ENCODE measurements around the gene IQCH. TPM values are rescaled to one million over a fixed set of nuclear protein-coding genes. Genes with fewer than 3 reads are reported as not detected.
A peak's percentile ranks its signal among the peaks of the same experiment; 100 is the strongest.

Gene IQCH
- total and polyA plus RNA-seq, 2 donors from 2014 or later: 3.2 to 7.7 TPM

DNA sequence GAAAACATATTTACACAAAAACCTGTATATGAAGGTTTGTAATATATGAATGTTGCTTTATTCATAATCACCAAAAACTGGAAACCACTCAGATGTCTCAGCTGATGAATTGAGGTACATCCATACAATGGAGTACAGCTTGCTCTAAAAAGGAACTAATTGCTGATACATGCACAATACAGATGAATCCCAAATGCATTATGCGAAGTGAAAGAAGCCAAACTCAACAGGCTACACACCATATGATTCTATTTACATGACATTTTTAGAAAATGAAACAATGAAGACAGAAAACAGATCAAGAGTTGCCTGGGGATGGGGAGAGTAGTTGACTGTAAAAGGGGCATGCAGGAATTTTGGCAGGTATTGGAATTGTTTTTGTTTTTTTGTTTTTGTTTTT, 95.5 kb downstream of the IQCH start:
- no peaks in the 10 kb centered on the region for H3K27me3 ChIP-seq (ENCODE audit: control insufficient read depth, insufficient read depth, low read length)
- no peak overlapping the region for H3K9ac ChIP-seq (ENCODE audit: low read length in 3 of 3)
- no peak for DNase-seq
- no peaks in the 10 kb centered on the region for H3K36me3 ChIP-seq (ENCODE audit: control insufficient read depth in 2 of 3, insufficient read depth in 3 of 3, low read length in 3 of 3)
- no peaks in the 10 kb centered on the region for H3K4me1 ChIP-seq (ENCODE audit: control insufficient read depth in 2 of 3, insufficient read depth in 2 of 3, low read depth in 1 of 3, low read length in 3 of 3)
- H3K4me3 ChIP-seq (ENCODE audit: low read length in 3 of 3): no peak overlapping the region
- FAIRE-seq: no peak
- no peak overlapping the region for H3K27ac ChIP-seq (ENCODE audit: low read depth in 2 of 2, low read length in 2 of 2)
- TF ChIP-seq, protein P1, sequence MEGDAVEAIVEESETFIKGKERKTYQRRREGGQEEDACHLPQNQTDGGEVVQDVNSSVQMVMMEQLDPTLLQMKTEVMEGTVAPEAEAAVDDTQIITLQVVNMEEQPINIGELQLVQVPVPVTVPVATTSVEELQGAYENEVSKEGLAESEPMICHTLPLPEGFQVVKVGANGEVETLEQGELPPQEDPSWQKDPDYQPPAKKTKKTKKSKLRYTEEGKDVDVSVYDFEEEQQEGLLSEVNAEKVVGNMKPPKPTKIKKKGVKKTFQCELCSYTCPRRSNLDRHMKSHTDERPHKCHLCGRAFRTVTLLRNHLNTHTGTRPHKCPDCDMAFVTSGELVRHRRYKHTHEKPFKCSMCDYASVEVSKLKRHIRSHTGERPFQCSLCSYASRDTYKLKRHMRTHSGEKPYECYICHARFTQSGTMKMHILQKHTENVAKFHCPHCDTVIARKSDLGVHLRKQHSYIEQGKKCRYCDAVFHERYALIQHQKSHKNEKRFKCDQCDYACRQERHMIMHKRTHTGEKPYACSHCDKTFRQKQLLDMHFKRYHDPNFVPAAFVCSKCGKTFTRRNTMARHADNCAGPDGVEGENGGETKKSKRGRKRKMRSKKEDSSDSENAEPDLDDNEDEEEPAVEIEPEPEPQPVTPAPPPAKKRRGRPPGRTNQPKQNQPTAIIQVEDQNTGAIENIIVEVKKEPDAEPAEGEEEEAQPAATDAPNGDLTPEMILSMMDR (IDR thresholded peaks at IDR 0.05; ENCODE audit: borderline replicate concordance, extremely low read depth, insufficient read depth): no peak
- H3K9me3 ChIP-seq (ENCODE audit: control insufficient read depth in 2 of 3, insufficient read depth in 1 of 3, low read length in 3 of 3): peaks cover 0 to 13% (median 1%) of the 10 kb centered on the region in 3 donors
- intact Hi-C loops (cut with DNase I): no loop called here

DNA sequence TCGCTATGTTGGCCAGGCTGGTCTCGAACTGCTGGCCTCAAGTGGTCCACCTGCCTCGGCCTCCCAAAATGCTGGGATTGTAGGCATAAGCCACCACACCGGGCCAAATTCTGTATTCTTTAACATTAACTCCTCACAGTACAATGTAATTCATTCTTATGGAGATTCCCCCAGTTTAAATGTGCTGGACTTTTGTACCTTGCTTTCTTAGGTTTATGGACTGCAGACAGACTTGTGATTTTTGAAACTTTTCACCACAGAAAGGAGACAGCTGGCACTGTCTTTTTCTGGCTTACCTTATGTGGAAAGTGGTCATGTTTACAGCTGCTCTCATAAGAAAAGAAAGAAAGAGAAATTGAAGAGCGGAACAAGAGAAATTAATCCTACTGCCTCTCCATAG, 103.8 kb downstream of the IQCH start:
- no peak for DNase-seq
- no peak for FAIRE-seq
- Histone ChIP-seq H3K36me3 (ENCODE audit: control insufficient read depth in 2 of 3, insufficient read depth in 3 of 3, low read length in 3 of 3) (no peaks in the 10 kb centered on the region), H3K4me1 (ENCODE audit: control insufficient read depth in 2 of 3, insufficient read depth in 2 of 3, low read depth in 1 of 3, low read length in 3 of 3) (no peaks in the 10 kb centered on the region), H3K27ac (ENCODE audit: low read depth in 2 of 2, low read length in 2 of 2) (no peak overlapping the region), H3K9ac (ENCODE audit: low read length in 3 of 3) (no peak overlapping the region), H3K9me3 (ENCODE audit: control insufficient read depth in 2 of 3, insufficient read depth in 1 of 3, low read length in 3 of 3) (no peaks in the 10 kb centered on the region), H3K27me3 (ENCODE audit: control insufficient read depth, insufficient read depth, low read length) (no peaks in the 10 kb centered on the region), H3K4me3 (ENCODE audit: low read length in 3 of 3) (no peak overlapping the region)
- TF ChIP-seq, protein P1 (IDR thresholded peaks at IDR 0.05; ENCODE audit: borderline replicate concordance, extremely low read depth, insufficient read depth): no peak
- intact Hi-C loops (cut with DNase I): no loop called here

DNA sequence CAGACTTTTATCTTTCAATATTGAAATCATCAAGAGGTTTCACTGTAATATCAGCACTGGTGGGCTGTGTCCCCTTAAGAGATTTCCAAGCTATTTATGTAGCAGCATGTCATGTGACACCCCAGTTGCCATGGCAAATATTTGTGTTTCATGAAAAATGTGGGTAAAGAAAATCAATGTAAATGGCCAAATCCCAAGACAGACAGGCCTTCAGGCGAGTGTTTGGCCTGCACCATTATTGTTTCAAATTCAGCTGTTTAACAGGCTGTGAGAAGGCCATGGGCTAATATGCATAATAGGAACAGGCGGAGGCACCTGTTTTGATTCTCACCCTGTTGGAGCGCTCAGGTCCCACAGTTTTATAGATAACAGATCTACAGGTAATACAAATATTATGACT, 104.2 kb downstream of the IQCH start:
- no peak overlapping the region for H3K27ac ChIP-seq (ENCODE audit: low read depth in 2 of 2, low read length in 2 of 2)

More for the DNA sequence above, 104.2 kb downstream of the IQCH start:
- H3K4me3 ChIP-seq (ENCODE audit: low read length in 3 of 3): no peak overlapping the region
- peak in 3 of 5 donors; percentile 17 to 42 (median 33) for DNase-seq
- FAIRE-seq: no peak
- H3K36me3 ChIP-seq (ENCODE audit: control insufficient read depth in 2 of 3, insufficient read depth in 3 of 3, low read length in 3 of 3): no peaks in the 10 kb centered on the region
- TF ChIP-seq, protein P1 (IDR thresholded peaks at IDR 0.05; ENCODE audit: borderline replicate concordance, extremely low read depth, insufficient read depth): no peak
- H3K9ac ChIP-seq (ENCODE audit: low read length in 3 of 3): no peak overlapping the region
- H3K27me3 ChIP-seq (ENCODE audit: control insufficient read depth, insufficient read depth, low read length): no peaks in the 10 kb centered on the region
- no peaks in the 10 kb centered on the region for H3K4me1 ChIP-seq (ENCODE audit: control insufficient read depth in 2 of 3, insufficient read depth in 2 of 3, low read depth in 1 of 3, low read length in 3 of 3)
- intact Hi-C loops (cut with DNase I): no loop called here
- no peaks in the 10 kb centered on the region for H3K9me3 ChIP-seq (ENCODE audit: control insufficient read depth in 2 of 3, insufficient read depth in 1 of 3, low read length in 3 of 3)
